Tibial artery (tissue), 4 donors: ENCODE measurements around the gene AGMO.

Experiments used
- DNase-seq, 2 donors: peaks; one replicate each; pipeline ENCODE4 v3.0.0-alpha.2; 2019
- H3K27ac ChIP-seq, 2 donors: fragments of 200-600 bp; sonication (generic) in 1 of 2; 1 replicate in 1 of 2; 2 replicates in 1 of 2; pipeline ENCODE4 v1.5.1; 2018 to 2019; ENCODE audit warnings: mild to moderate bottlenecking in 1 of 2
- H3K27me3 ChIP-seq, 2 donors: fragments of 200-600 bp; sonication (generic) in 1 of 2; one replicate each; pipeline versions ENCODE4 v1.5.1 to v1.6.0; 2016 to 2019
- H3K36me3 ChIP-seq, 3 donors: fragments of 200-600 bp; sonication (generic) in 2 of 3; one replicate each; pipeline ENCODE4 v1.5.1; 2016 to 2019; ENCODE audit warnings: mild to moderate bottlenecking in 2 of 3
- H3K4me1 ChIP-seq, 4 donors: fragments of 200-600 bp; sonication (generic) in 2 of 4; 1 replicate in 3 of 4; 2 replicates in 1 of 4; pipeline ENCODE4 v1.5.1; 2016 to 2019
- H3K4me3 ChIP-seq, 2 donors: fragments of 200-600 bp; sonication (generic) in 1 of 2; 1 replicate in 1 of 2; 2 replicates in 1 of 2; pipeline ENCODE4 v1.5.1; 2018 to 2019; ENCODE audit warnings: mild to moderate bottlenecking in 2 of 2
- H3K9me3 ChIP-seq, 3 donors: fragments of 200-600 bp; sonication (generic) in 1 of 3; one replicate each; pipeline ENCODE4 v1.5.1; 2016 to 2019
- intact Hi-C: fragments of 100-400 bp; cut with DNase I; formaldehyde crosslinking; loops from one replicate; pipeline ENCODE4 v1.15.0; 2023; ENCODE audit warnings: low total_unique reads
- TF ChIP-seq, protein P1 (sequence below), 2 experiments: fragments of 200-600 bp in 1 of 2; fragments of 450-650 bp in 1 of 2; IDR thresholded peaks; one replicate each; pipeline ENCODE4 v1.5.1; 2017 to 2019; ENCODE audit warnings: antibody characterized with exemption in 2 of 2, mild to moderate bottlenecking in 1 of 2, moderate library complexity in 1 of 2

AGMO gene

DNA sequence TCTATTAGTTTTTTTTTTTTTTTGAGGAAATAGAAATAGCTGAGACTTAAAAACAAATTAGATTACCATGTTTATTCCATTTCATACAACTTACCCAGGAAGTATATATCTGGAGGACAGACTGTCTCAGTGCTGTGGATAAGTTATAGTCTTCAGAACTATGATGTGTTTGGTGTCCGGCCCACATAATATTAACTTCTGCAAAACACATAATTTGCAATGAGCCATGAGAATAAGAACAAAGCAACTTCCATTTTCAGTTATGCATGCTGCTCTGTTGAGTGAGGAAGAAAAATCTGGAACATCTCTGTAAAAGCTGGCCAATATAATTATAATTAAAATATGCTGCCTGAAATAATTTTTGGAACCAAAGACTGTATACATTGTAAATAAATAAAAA lies 130.9 kb downstream of the AGMO start:
- TF ChIP-seq, protein P1, sequence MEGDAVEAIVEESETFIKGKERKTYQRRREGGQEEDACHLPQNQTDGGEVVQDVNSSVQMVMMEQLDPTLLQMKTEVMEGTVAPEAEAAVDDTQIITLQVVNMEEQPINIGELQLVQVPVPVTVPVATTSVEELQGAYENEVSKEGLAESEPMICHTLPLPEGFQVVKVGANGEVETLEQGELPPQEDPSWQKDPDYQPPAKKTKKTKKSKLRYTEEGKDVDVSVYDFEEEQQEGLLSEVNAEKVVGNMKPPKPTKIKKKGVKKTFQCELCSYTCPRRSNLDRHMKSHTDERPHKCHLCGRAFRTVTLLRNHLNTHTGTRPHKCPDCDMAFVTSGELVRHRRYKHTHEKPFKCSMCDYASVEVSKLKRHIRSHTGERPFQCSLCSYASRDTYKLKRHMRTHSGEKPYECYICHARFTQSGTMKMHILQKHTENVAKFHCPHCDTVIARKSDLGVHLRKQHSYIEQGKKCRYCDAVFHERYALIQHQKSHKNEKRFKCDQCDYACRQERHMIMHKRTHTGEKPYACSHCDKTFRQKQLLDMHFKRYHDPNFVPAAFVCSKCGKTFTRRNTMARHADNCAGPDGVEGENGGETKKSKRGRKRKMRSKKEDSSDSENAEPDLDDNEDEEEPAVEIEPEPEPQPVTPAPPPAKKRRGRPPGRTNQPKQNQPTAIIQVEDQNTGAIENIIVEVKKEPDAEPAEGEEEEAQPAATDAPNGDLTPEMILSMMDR (IDR thresholded peaks at IDR 0.05): no peak
- intact Hi-C loops: no loop called here
- no peaks in the 10 kb centered on the region for H3K36me3 ChIP-seq
- no peaks in the 10 kb centered on the region for H3K27me3 ChIP-seq
- H3K9me3 ChIP-seq: no peaks in the 10 kb centered on the region
- no peak overlapping the region for H3K4me3 ChIP-seq
- no peak overlapping the region for H3K27ac ChIP-seq
- H3K4me1 ChIP-seq: no peaks in the 10 kb centered on the region
- DNase-seq: no peak

DNA sequence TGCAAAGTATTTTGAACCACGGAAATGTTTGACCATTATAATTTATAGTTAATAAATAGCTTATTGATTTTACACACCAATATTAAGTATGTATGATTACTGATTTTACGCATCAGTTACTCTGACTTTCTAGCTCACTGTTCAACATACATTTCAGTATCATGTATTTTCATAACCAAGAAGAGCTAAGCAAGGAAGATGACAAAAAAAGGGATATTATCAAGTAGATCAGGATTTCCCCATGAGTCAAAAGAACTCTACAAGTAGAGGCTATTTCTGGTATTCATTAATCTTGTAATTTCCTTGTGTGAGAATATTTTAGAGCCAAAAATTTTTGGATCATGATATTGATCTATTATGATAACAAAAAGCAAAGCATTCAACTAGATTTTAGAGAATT lies 131.6 kb downstream of the AGMO start:
- TF ChIP-seq, protein P1 (IDR thresholded peaks at IDR 0.05): no peak
- H3K4me3 ChIP-seq: no peak overlapping the region
- H3K36me3 ChIP-seq: no peaks in the 10 kb centered on the region
- no peaks in the 10 kb centered on the region for H3K27me3 ChIP-seq
- no peaks in the 10 kb centered on the region for H3K9me3 ChIP-seq
- no peak for DNase-seq
- intact Hi-C loops: no loop called here
- no peaks in the 10 kb centered on the region for H3K4me1 ChIP-seq
- H3K27ac ChIP-seq: no peak overlapping the region

- Histone ChIP-seq H3K4me1 (no peaks in the 10 kb centered on the region), H3K27ac (no peak overlapping the region), H3K36me3 (no peaks in the 10 kb centered on the region), H3K27me3 (no peaks in the 10 kb centered on the region), H3K4me3 (no peak overlapping the region), H3K9me3 (no peaks in the 10 kb centered on the region)
- TF ChIP-seq, protein P1 (IDR thresholded peaks at IDR 0.05): no peak
- DNase-seq: no peak
- intact Hi-C loops: no loop called here
These were observed 137.3 kb downstream of the AGMO start for GRCh38 chr7:15424468-15424867.

DNA sequence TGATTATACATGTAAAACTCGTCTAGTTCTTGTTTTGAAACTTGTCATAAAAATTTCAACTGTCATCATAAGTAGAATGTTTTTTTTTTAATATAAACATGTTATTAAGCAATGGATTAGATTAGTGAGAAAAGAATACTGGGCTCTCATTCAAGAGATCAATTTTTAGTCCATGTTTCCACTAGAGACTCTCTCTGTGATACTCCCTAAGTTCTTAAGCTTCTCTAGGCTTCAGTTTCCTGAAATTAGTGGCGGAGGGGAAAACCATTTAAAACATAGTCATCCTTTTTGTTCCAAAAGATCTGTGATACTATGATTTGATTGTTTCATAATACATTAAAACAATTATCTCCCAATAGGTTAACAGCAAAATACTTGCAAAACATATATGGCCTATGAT lies 142.2 kb downstream of the AGMO start:
- Histone ChIP-seq H3K4me1 (no peaks in the 10 kb centered on the region), H3K4me3 (no peak overlapping the region), H3K36me3 (no peaks in the 10 kb centered on the region), H3K27me3 (no peaks in the 10 kb centered on the region), H3K9me3 (peaks cover 0 to 7% (median 0%) of the 10 kb centered on the region in 3 donors), H3K27ac (no peak overlapping the region)
- DNase-seq: no peak
- intact Hi-C loops: no loop called here
- TF ChIP-seq, protein P1 (IDR thresholded peaks at IDR 0.05): no peak

GRCh38 chr7:15418264-15418663 lies 143.6 kb downstream of the AGMO start:
- no peaks in the 10 kb centered on the region for H3K27me3 ChIP-seq
- no peaks in the 10 kb centered on the region for H3K36me3 ChIP-seq
- peaks cover 0 to 14% (median 0%) of the 10 kb centered on the region in 3 donors for H3K9me3 ChIP-seq
- H3K27ac ChIP-seq: no peak overlapping the region
- no peak overlapping the region for H3K4me3 ChIP-seq
- intact Hi-C loops: no loop called here
- no peaks in the 10 kb centered on the region for H3K4me1 ChIP-seq
- no peak for DNase-seq
- TF ChIP-seq, protein P1 (IDR thresholded peaks at IDR 0.05): no peak

GRCh38 chr7:15417341-15417988 lies 144.3 kb downstream of the AGMO start:
- no peaks in the 10 kb centered on the region for H3K27me3 ChIP-seq
- peaks cover 0 to 14% (median 0%) of the 10 kb centered on the region in 3 donors for H3K9me3 ChIP-seq
- no peak overlapping the region for H3K4me3 ChIP-seq
- intact Hi-C loops: no loop called here
- H3K4me1 ChIP-seq: no peaks in the 10 kb centered on the region
- no peak for DNase-seq
- H3K36me3 ChIP-seq: no peaks in the 10 kb centered on the region
- H3K27ac ChIP-seq: no peak overlapping the region
- TF ChIP-seq, protein P1 (IDR thresholded peaks at IDR 0.05): no peak
